Activated CD4-positive, alpha-beta T cell treated with anti-CD3 and anti-CD28 coated beads, Interleukin-2, Interleukin-4, amounts not matched to agents 100 ng/mL and 50 ng/mL, durations not matched to agents 16 hours and 8 hours (primary cell): ENCODE measurements around the gene TCEA3.

Experiments
- DNase-seq: peaks from one replicate; pipeline ENCODE4 v3.0.0-alpha.2; 2020; ENCODE audit warnings: low spot score

Gene TCEA3

GRCh38 chr1:23424293-23425192 is at the start of gene TCEA3:
Gene TCEA3, minus strand, starts transcription at chr1:23424748. Its CDS starts 115 bp downstream, at chr1:23424633.
- no peak for DNase-seq

- no peak for DNase-seq
These were observed 48.7 kb upstream of the TCEA3 start for GRCh38 chr1:23473037-23473800.

GRCh38 chr1:23472351-23473036 is 47.9 kb upstream of the TCEA3 start:
- no peak for DNase-seq

- no peak for DNase-seq
These were observed 47.0 kb upstream of the TCEA3 start for GRCh38 chr1:23471473-23472075.

- no peak for DNase-seq
These were observed 45.9 kb upstream of the TCEA3 start for GRCh38 chr1:23470282-23471070.

GRCh38 chr1:23469372-23469982 is 44.9 kb upstream of the TCEA3 start:
- no peak for DNase-seq

GRCh38 chr1:23466423-23466989 is 42.0 kb upstream of the TCEA3 start:
- DNase-seq = no peak

GRCh38 chr1:23463286-23463685 is 38.7 kb upstream of the TCEA3 start:
- no peak for DNase-seq

- DNase-seq = no peak
These were observed 38.2 kb upstream of the TCEA3 start for GRCh38 chr1:23462766-23463165.

- DNase-seq = no peak
These were observed 36.5 kb upstream of the TCEA3 start for GRCh38 chr1:23461050-23461449.

GRCh38 chr1:23460519-23460918 is 36.0 kb upstream of the TCEA3 start:
- no peak for DNase-seq

GRCh38 chr1:23459338-23459757 is 34.8 kb upstream of the TCEA3 start:
- no peak for DNase-seq

GRCh38 chr1:23456226-23456625 is 31.7 kb upstream of the TCEA3 start:
- no peak for DNase-seq

GRCh38 chr1:23453455-23454000 is 29.0 kb upstream of the TCEA3 start:
- DNase-seq = no peak

GRCh38 chr1:23452011-23452411 is 27.5 kb upstream of the TCEA3 start:
- DNase-seq = peak; percentile 5

- DNase-seq = no peak
These were observed 26.9 kb upstream of the TCEA3 start for GRCh38 chr1:23451441-23451840.

GRCh38 chr1:23450894-23451293 is 26.3 kb upstream of the TCEA3 start:
- DNase-seq = no peak

- DNase-seq = no peak
These were observed 25.4 kb upstream of the TCEA3 start for GRCh38 chr1:23449958-23450357.

- no peak for DNase-seq
These were observed 24.8 kb upstream of the TCEA3 start for GRCh38 chr1:23449306-23449705.

- no peak for DNase-seq
These were observed 24.3 kb upstream of the TCEA3 start for GRCh38 chr1:23448846-23449245.
